ENCODE measurements around the gene ZNF512B.
"Not testable (repeated sequence)": the region's sequence is repeated elsewhere in the genome, so short reads cannot be mapped to it uniquely, and the experiment has no call there.

ZNF512B gene

DNA sequence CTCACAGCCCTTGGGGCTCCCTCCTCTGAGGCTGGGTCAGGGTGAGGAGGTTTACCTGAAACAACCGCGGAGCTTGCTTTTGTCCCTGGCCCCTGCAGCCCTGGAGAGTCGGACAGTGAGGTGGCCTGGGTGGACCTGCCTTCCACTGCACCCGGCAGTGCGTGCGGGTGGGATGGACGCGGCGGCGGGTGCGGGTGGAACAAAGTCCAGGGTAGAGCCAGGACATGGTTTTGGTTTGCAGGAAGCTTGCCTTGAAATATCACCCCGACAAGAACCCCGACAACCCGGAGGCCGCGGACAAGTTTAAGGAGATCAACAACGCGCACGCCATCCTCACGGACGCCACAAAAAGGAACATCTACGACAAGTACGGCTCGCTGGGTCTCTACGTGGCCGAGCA lies 40.7 kb downstream of the ZNF512B start:
- DNase-seq = no peak

- DNase-seq = no peak
Measured at GRCh38 chr20:63926298-63926697, 43.4 kb downstream of the ZNF512B start.

- no peak for DNase-seq
Measured at GRCh38 chr20:63924241-63924640, 45.5 kb downstream of the ZNF512B start.

- DNase-seq = no peak
Measured at GRCh38 chr20:63923651-63924050, 46.1 kb downstream of the ZNF512B start.

DNA sequence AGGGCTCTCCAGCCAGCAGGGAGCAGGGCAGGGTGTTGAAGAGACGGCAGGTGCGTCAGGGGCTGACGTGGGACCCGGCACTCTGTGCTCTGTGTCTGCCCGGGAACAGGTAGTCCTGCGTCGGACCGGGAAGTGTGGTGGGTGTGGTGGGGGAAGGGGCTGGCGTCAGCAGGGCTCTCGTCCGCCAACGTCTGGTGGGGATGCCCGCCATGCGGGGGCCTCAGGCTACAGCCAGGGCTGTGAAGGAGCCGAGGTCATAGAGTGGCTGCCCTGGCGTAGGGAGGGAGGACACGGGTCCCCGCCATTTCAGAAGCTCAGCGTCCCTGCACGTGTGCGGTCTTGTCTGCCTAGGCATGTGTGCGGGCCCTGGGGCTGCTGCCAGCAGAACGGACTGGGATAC lies 49.5 kb downstream of the ZNF512B start:
- no peak for DNase-seq

DNA sequence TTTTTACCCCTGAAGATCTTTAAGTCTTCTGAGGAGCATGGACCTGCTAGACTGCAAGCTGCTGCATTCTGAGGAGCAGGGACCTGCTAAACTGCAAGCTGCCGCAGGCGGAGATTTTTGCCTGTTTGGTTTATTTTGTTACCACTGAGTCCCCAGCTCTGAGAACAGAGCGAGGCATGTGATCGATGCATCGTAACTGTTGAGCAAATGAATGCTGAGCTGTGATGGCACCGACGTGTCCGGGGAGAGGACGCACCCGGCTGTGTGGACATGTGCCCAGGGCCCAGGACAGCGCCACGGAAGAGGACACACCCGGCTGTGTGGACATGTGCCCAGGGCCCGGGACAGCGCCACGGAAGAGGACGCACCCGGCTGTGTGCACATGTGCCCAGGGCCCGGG lies 50.6 kb downstream of the ZNF512B start:
- DNase-seq = no peak

DNA sequence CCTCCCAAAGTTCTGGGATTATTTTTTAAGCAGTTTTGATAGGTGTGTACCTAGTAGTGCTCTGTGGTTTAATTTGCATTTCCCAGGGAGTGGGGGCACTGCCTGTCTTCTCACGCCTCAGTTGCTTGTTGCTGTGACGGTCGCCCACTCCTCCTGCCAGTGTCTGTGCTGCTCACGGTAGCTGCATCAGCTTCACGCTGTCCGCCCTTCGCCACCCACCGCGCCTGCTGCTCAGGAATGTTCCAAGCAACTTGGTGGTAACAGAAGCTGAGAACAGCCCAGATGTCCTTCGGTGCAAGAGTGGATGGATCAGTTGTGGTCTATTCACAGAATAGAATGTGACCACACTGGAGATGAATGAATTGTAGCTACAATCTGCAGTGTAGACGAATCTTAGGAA lies 51.9 kb downstream of the ZNF512B start:
- no peak for DNase-seq

- not testable (repeated sequence) for DNase-seq
Measured at GRCh38 chr20:63916371-63916939, 53.3 kb downstream of the ZNF512B start.

GRCh38 chr20:63915471-63915870 lies 54.3 kb downstream of the ZNF512B start:
- DNase-seq = no peak

DNA sequence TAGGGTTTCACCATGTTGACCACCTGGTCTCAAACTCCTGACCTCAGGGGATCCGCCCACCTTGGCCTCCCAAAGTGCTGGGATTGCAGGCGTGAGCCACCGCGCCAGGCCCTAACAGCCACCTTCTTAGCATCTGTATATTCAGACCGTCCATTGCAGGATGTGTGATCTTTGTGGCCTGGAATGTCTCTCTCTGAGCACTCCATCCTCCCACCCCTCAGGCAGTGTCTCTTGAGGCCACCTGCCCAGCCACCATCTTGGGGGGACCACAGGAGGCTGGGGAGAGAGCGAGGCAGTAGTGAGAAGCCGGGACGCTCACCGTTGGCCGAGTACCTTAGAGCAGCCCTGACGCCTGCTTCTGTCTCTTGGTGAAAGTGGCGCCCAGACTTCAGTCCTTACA lies 56.0 kb downstream of the ZNF512B start:
- DNase-seq = no peak

DNA sequence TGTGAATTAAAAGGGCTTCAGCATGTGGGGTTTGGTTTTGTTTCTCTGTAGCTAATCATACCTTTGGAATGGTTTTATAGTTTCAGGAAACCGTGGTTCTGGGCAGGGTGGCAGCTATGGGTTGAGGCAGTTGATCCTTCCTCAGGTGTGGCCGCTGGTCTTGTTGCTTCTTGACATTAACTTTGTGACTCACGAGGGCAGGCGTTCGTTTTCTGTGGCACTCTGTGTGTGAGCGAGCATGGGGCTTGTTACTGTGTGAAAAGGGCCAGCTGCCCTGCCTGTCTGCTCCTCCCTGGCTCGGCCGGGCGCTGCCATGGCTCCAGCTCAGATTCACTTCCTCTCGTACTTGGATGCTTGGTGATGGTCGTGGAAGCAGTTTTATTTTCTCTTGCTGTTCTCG lies 58.6 kb downstream of the ZNF512B start:
- DNase-seq = no peak

GRCh38 chr20:63908008-63908682 lies 61.6 kb downstream of the ZNF512B start:
- DNase-seq = no peak

Measured in NCI-H1436 (cell line).